Measurements from ENCODE around the gene RPLP2.

- TF ChIP-seq POLR2A (IDR thresholded peaks at IDR 0.05; ENCODE audit: low read length) = no peak
- TF ChIP-seq GATA1 (IDR thresholded peaks at IDR 0.05; ENCODE audit: low read depth, low read length) = no peak
These were observed 32.2 kb downstream of the RPLP2 start for GRCh38 chr11:841981-842369.
